Upper lobe of left lung (tissue), 4 donors: Measurements from ENCODE around the gene EVC.

ENCODE experiments used
- CTCF ChIP-seq, 6 experiments: fragments of 450-650 bp in 4 of 6; fragments of 200-600 bp in 2 of 6; sonication (generic) in 2 of 6; IDR thresholded peaks; one replicate each; pipeline ENCODE4 v1.5.1; 2016 to 2019; ENCODE audit warnings: antibody characterized with exemption in 6 of 6
- POLR2A ChIP-seq, 4 donors: fragments of 450-650 bp; IDR thresholded peaks; one replicate each; pipeline ENCODE4 v1.5.1; 2016 to 2017; ENCODE audit warnings: antibody characterized with exemption in 4 of 4, mild to moderate bottlenecking in 2 of 4
- POLR2AphosphoS5 ChIP-seq, 2 donors: sonication (generic); formaldehyde crosslinking; IDR thresholded peaks; one replicate each; pipeline ENCODE4 v1.5.1; 2017; ENCODE audit warnings: antibody characterized with exemption in 2 of 2

- TF ChIP-seq CTCF (IDR thresholded peaks at IDR 0.05): no peak
- no peak for TF ChIP-seq POLR2AphosphoS5 (IDR thresholded peaks at IDR 0.05)
- no peak for TF ChIP-seq POLR2A (IDR thresholded peaks at IDR 0.05)
These were observed 23.9 kb downstream of the EVC start for GRCh38 chr4:5734853-5735252.
